Astrocyte (in vitro differentiated cells and primary cell): ENCODE measurements around the gene TMEM14B.

ENCODE experiments used
- CTCF ChIP-seq: IDR thresholded peaks from 2 replicates; pipeline ENCODE4 v1.5.1; 2011; ENCODE audit warnings: low read depth, mild to moderate bottlenecking, inconsistent platforms, low read length, moderate library complexity; ENCODE audit not compliant: insufficient read depth
- EZH2 ChIP-seq: IDR thresholded peaks from 2 replicates; pipeline ENCODE4 v1.6.1; 2012; ENCODE audit warnings: mild to moderate bottlenecking, low read length, inconsistent platforms; ENCODE audit not compliant: insufficient read depth

DNA sequence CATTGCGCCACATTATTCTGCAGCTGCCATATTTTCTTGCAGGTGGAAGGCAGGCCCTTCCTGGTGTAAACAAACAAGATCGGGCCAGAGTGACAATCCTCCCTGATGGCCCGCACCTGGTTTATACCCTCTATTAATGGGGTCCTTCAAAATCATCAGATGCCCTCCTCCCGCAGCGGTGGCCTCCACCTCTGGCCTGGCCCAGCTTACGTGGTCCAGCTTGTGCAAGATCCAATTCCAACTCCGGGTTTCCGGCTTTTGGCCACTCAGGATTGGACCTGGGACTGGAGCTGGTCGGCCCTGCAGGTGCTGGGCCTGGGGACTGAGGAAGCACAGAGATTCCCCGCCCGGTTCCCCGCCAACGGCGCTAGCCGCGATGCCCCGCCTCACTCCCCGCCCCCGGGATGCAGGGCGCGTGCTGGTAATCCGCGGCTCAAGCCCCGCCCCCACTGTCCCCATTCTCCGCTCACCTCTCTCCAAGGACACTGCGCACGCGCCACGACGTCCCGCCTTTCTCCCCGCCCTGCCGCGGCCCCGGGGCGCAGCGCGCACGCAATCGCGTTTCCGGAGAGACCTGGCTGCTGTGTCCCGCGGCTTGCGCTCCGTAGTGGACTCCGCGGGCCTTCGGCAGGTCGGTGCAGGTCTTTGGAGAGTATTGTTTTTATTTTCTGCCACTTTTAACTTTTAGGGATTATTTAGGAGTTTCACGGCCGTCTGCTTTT is at the start of gene TMEM14B:
- TF ChIP-seq CTCF (no peak), EZH2 (no peak)
